Measurements from ENCODE around the gene FBF1. TPM values are rescaled to one million over a fixed set of nuclear protein-coding genes. Genes with fewer than 3 reads are reported as not detected.

Gene FBF1
- polyA plus RNA-seq, 1 donor, result 7.9 TPM

DNA sequence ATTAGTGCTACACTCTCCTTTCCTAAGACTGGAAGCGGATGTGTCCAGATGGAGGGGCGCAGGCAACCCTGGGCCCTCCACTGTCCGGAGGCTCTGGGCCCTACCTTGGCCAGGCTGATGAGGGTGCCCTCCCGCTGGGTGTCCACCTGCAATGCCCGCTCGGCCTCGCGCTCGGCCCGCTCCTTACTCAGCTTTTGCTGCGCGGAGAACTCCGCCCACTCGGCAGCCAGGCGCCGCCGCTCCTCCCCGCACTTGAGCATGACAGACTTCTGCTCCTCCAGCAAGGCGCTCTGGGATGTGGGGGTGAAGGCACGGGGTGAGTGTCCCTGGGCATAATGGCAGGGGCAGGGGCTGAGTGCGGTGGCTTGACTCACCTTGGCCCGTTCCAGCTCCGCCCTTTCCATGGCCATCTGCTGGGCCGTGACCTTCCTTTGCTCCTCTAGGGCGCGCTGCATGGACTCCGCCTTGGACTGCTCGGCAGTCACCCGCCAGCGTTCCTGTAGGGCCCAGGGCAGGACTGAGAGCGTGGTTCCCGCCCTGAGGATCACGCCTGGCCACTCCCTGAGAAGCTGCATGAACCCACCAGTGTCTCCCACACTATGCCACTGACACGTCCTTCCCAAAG, 26.1 kb downstream of the FBF1 start:
- DNase-seq (ENCODE audit: low read depth), result no peak

DNA sequence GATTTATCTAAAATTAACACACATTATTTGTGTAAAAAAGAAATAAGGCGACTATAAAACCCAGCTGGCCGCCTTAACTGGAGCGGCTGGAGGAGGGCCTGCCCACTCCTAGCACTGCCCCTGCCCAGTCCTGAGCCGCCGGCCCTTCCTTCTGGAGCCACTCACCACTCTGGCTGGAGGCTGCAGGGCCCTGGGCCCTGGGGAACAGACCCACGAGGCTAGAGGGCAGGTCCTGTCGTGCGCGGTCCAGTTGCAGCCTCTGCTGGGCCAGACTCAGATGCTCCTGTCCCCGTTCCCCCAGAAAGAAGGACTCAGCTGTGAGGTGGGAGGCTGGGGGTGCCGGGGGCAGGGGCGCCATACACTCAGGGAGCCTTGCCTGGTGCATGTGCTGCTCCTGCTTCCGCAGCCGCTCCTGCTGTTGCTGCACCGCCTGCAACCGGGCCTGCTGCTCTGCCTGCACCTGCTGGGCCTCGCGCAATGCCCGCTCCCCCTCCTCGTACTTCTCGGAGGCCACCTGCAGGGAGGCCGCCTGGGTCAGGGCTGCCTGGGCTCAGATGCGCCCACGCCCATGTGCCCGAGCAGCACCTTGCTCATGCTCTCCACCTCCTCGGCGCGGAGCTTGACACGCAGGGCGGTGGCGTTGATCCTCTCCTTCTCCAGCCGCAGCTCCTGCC, 27.2 kb downstream of the FBF1 start:
- DNase-seq (ENCODE audit: low read depth), result no peak

- DNase-seq (ENCODE audit: low read depth), result no peak
These were observed 30.1 kb downstream of the FBF1 start for GRCh38 chr17:75910699-75911098.

DNA sequence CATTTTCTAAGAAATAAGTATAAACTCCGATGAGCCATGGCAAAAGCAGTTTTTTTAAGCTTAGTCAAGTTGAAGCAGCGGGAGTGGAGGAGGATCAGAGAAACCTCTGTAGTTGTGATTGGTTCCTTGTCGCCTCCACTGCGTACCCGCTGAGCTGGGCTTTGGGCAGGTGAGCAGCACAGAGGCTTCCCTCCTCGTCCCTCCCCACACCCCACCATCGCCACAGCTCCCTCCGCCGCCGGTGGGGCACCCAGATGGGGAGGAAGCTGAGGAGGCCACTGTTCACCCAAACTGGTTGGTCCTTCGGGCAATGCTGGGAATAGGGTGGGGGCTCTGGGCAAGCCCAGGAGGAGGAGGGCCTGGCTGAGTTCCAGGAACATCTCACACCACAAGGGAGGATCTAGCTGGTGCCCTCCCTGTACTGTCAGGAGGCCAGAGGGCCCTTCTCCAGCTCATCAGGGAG, 31.0 kb downstream of the FBF1 start:
- no peak for DNase-seq (ENCODE audit: low read depth)

DNA sequence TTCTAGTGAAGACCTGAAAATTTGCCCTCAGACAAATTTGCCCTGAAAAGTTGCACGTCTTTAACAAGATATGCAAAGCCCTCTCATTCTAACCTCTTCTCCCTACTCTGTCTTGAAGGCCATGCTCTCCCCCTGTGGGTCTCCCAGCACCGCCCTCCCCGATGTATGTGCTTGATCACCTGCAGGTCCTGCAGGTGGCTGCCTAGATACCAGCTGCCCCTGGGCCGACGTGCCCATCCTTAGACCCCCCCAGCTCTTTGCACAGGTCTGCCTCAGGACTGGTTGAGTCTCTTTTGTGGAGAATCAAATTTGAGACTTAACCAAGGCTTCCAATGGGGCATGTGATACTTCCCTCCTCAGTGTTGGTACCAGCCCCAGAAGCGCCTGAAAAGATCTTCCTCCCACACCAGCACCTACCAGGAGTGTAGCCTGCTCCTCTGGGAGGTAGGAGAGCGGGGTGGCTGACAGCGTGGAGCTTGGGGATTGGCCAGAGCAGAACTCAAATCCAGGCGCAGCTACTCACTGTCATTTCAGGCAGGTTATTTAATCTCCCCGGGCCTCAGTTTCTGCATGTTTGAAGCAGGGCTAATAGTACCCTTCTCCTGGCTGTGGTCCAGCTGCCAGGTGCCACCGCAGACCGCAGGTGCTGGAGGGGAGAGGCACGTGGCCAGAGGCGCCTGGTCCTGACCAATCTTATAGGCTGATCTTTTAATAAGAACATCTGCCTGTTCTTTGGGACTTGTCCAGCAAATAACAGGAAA, 31.6 kb downstream of the FBF1 start:
- DNase-seq (ENCODE audit: low read depth), result no peak

- DNase-seq (ENCODE audit: low read depth), result no peak
These were observed 32.6 kb downstream of the FBF1 start for GRCh38 chr17:75908201-75908600.

GRCh38 chr17:75906143-75906884, 34.5 kb downstream of the FBF1 start:
- no peak for DNase-seq (ENCODE audit: low read depth)

DNA sequence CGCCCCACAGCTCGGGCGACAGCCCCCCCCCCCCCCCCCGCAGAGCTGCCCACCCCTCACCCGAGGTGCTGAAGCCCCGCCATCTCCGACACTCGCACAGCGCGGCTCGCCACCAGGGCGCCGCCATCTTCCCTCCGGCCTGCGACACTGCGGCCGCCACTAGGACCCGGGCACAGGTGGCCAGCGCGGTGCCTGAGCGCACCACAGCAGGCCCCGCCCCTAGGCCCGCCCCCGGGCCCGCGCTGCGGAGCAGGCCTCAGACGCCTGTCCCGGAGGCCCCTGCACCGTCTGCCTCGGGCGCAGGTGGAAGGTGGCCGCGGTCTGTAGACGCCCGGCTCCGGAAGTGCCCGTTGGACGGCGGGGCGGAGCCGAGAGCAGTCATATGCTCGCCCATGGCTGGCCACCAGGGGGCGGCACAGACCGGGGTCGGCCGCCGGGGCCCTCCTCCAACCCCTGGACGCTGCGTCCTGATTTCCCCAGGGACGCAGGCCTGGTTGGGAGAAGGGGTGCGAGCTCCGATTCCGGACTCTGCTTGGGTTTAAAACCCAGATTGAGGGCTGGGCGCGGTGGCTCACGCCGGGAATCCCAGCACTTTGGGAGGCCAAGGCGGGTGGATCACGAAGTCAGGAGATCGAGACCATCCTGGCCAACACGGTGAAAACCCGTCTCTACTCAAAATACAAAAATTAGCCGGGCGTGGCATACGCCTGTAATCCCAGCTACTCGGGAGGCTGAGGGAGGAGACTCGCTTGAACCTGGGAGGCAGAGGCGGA, 35.9 kb downstream of the FBF1 start, which contains the start of gene MRPL38:
Gene MRPL38 (minus strand): TSS at position 136 of the 773 bp plus-strand sequence. CDS start 9 bp downstream, at position 127.
- peak; percentile 48 for DNase-seq (ENCODE audit: low read depth)

GRCh38 chr17:75902406-75902805, 38.4 kb downstream of the FBF1 start:
- DNase-seq (ENCODE audit: low read depth), result no peak

- no peak for DNase-seq (ENCODE audit: low read depth)
These were observed 39.1 kb downstream of the FBF1 start for GRCh38 chr17:75901727-75902126.

DNA sequence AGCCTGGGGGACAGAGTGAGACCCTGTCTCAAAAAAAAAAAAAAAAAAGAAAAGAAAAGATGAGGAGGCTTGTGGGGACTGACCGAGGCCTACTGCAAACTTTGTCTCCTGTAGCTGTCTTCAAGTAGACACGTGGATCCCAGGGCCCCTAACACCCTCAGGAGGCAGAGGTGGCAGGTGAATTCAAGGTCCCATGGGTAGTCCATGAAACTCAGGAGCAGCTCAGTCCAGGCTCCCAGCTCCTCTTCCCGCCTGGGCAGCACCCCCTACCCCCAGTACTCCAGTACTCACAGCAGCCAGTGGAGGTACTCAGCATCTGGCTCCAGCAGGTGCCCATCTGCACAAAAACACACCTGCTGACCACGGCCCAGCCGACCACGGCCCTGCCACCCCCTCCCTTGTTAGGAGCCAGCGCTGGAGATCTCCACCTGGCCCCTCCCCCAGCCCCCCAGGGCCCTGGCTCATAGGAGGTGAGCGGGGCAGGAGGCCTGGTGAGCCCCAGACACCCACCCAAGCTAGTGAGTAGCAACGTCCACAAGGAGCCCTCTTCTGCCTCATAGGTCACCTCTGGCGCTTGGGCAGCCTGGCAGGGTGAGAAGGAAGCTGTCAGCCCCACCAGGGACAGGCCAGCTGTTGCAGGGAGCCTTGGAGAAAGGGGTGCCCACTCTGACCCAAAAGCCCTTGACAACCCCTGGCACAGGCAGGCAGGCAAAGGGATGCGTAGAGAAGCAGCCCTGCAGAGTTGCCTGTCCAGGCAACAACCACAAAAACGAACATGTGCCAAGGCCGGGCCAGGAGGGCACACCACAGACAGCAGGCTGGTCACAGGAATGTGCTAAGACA, 39.9 kb downstream of the FBF1 start:
- DNase-seq (ENCODE audit: low read depth), result no peak

- DNase-seq (ENCODE audit: low read depth), result no peak
These were observed 40.9 kb downstream of the FBF1 start for GRCh38 chr17:75899767-75900468.

DNA sequence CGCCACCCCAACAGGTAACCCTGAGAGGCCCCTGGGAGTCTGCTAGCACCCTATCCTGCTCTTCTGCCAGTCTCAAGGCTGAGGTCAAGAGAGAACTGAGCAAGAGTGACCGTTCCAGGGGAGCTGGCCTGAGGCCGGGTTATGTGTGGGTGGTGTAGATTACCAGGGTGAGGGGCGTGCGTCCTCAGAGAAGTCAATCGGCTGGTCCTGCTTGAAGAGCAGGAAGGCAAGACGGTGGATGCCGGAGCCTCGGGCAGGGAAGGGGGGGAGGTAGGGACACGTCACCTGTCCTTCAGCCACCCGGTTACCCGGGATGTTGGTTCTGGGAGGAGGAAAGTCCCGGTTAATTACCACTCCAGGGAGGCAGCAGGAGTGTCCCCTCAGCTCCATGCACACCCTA, 41.5 kb downstream of the FBF1 start:
- no peak for DNase-seq (ENCODE audit: low read depth)

- DNase-seq (ENCODE audit: low read depth), result no peak
These were observed 42.1 kb downstream of the FBF1 start for GRCh38 chr17:75898791-75899190.

- DNase-seq (ENCODE audit: low read depth), result no peak
These were observed 42.8 kb downstream of the FBF1 start for GRCh38 chr17:75898065-75898464.

GRCh38 chr17:75897160-75898019, 43.5 kb downstream of the FBF1 start:
- no peak for DNase-seq (ENCODE audit: low read depth)

DNA sequence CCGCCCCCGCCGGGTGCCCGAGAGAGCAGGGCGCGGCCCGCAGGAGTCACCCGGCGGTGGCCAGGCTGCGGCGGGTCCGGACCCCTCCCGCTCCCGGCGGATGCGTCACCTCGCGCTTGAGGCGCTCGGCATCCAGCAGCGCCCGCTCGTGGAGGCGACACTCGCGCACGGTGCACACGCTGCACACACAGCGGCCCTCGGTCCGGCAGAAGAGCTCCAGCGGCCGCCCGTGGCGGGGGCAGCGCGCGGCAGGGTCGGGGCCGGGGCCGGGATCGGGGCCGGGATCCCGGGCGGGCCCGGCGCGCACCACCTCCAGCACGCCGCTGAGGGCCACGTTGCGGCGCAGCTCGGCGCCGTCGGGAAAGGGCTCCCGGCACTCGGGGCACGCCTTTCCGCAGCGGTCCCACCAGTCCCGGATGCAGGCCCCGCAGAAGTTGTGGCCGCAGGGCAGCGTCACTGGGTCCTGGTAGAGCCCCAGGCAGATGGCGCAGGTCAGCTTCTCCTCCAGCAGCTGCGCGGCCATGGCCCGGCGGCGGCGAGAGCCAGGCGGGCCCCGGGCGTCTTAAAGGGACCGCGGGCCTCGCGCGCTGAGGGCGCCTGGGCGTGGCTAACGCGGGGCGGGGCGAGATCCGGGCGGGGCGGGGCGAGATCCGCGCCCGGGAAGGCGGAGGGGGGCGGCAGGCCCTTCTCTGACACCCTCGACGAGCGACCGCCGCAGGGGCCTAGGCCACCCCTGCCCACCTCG, 44.3 kb downstream of the FBF1 start, which contains the start of gene TRIM65:
Gene TRIM65 (minus strand): TSS at position 537 of the 745 bp plus-strand sequence. CDS start 14 bp downstream, at position 523.
- no peak for DNase-seq (ENCODE audit: low read depth)

Data from forelimb muscle (tissue), 1 donor.